CD1c-positive myeloid dendritic cell (primary cell): ENCODE measurements around the gene APCDD1.

Source experiments
- DNase-seq: peaks from one replicate; pipeline ENCODE4 v3.0.0-alpha.2; 2016; ENCODE audit errors: extremely low spot score

APCDD1 gene

GRCh38 chr18:10431680-10432079 lies 22.8 kb upstream of the APCDD1 start:
- no peak for DNase-seq

DNA sequence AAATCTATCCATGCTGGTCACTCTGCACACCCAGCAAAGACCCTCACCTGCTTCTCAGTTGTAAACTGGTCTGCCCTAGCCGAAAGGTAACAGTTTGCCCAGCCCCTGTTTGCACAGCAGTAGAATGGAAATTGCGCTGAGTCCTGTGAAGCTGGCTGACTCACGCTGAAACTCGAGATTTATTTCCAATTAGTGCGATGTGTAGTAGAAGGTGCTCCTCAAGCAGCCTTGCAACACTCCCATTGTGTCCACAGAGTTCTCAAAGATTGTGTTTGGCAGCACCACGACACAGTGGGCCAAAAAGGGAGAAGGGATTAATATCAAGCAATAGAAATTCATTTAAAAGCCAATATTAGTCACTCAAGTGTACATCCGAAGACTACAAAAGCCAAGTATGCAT lies 21.7 kb upstream of the APCDD1 start:
- DNase-seq: no peak

GRCh38 chr18:10436160-10436559 lies 18.3 kb upstream of the APCDD1 start:
- no peak for DNase-seq

DNA sequence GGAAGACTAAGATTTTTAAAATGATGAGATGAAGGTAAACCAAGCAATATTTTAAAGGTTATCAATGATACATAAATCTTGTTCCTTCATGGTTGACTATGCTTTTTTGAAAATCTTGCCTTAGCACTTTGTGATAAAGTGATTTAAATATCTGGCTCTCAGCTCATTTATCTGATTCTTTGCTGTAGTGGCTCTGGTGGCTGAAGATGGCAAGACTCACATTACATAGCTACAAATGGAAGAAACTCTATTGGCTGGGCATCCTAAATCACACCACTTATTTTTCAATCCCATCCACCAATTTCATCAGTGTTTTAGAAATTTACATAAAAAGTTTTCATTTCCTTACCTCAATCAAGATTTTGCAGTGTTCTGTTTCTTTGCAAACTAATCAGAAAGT lies 16.6 kb upstream of the APCDD1 start:
- DNase-seq: no peak

- DNase-seq: no peak
Measured at GRCh38 chr18:10439898-10440297, 14.5 kb upstream of the APCDD1 start.

- no peak for DNase-seq
Measured at GRCh38 chr18:10440884-10441283, 13.6 kb upstream of the APCDD1 start.

- no peak for DNase-seq
Measured at GRCh38 chr18:10441472-10441871, 13.0 kb upstream of the APCDD1 start.

- no peak for DNase-seq
Measured at GRCh38 chr18:10442551-10442971, 11.9 kb upstream of the APCDD1 start.

GRCh38 chr18:10443001-10443400 lies 11.4 kb upstream of the APCDD1 start:
- DNase-seq: no peak

DNA sequence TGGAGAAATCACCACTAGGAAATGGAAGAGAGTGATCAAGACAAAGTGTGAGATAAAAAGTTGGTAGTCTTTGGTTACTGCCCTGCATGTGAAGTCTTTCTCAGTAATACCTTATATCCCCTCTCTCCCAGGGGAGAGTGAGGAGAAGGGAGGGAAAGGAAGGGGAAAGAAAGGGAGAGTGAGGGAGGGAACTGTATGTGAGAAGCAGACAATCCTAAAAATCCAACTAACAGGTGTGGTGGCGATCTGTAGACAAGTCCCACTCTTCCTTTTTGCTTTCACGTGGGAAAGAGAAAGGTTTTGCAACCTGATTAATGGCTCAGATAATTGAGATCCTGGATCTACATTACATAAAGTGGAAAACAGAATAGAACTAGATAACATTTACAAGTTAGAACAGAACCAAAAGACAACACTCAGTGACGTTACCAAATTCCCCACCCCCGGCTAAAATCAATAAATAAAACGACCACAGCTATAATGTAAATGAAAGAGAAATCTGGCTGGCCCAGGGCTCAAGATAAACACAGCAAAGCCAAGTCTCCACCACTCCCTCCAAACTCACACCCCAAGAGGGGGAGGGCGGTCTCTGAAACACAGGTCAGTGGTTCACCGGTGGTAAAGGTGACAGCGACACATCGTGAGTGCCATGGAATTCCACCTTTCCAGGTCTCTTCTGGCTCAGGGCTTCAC lies 10.0 kb upstream of the APCDD1 start:
- DNase-seq: no peak

GRCh38 chr18:10449396-10449795 lies 5.0 kb upstream of the APCDD1 start:
- no peak for DNase-seq

DNA sequence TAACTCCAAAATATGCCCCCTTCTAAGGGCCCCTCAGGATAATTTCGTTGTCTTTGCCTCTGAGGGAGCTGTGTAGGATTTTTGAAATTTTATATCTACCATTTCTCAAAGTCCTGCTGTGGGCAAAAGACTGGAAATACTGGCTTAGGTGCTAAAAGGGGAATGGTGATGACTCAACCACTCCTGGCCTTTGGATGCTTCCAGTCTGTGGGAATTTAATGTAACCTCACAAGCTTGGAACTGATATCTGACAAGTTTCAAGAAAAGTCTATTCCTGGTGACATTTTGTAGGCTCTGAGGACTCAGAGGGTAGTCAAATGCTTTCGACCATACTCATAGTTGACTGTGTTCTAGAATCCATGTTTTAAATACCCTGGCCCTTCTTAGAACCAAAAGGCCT lies 3.4 kb upstream of the APCDD1 start:
- DNase-seq: no peak

DNA sequence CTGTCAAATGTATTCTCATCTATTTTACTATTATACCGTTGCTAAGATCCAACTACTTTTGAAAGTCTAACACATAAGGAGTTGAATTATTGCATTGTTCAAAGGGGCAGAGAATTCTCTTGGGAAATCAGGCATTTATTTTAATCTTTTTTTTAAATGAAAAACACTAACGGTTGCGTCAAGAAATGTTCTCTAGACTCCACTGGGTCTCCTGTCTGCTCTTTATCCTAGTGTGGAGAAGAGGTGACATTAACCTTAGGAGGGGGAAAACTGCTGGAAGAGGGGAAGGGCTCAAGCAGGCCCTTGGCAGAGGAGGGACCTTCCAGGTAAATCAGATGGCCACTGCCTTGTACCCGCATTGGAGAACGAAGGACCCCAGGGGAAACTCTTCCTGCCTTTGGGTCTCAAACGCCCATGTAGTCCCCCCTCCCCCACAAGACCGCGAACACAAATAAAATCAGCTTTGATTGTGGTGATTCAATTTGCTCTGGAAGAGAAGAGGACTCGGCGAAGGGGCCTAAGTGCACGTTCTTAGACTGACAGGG lies 1.1 kb upstream of the APCDD1 start:
- DNase-seq: no peak

GRCh38 chr18:10454681-10455557 lies 484 bp downstream of the APCDD1 start:
- DNase-seq: peak; percentile 26

GRCh38 chr18:10455726-10456453 lies 1.5 kb downstream of the APCDD1 start:
- no peak for DNase-seq

- DNase-seq: no peak
Measured at GRCh38 chr18:10456718-10457117, 2.3 kb downstream of the APCDD1 start.

GRCh38 chr18:10457128-10457527 lies 2.7 kb downstream of the APCDD1 start:
- no peak for DNase-seq

GRCh38 chr18:10457767-10458166 lies 3.3 kb downstream of the APCDD1 start:
- no peak for DNase-seq

DNA sequence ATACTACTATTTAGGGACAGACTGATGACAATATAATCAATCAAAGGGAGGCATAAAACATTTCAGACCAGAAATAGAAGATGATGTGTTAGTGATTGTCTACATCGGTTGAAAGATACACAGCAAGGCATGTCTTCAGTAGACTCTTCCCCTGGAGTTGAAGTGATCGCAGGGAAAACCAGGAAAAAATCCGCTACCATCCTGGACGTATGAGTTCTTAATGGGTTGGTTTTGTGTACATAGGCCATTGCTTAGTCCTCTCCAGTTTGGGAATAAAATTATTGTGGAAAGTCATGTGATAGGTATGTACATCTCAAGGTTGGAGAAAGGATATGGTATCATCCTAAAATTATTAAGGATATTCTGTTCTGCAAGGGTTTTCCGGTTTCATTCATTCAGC lies 4.3 kb downstream of the APCDD1 start:
- DNase-seq: no peak

- no peak for DNase-seq
Measured at GRCh38 chr18:10459587-10459986, 5.2 kb downstream of the APCDD1 start.

- DNase-seq: no peak
Measured at GRCh38 chr18:10460414-10461018, 6.1 kb downstream of the APCDD1 start.

DNA sequence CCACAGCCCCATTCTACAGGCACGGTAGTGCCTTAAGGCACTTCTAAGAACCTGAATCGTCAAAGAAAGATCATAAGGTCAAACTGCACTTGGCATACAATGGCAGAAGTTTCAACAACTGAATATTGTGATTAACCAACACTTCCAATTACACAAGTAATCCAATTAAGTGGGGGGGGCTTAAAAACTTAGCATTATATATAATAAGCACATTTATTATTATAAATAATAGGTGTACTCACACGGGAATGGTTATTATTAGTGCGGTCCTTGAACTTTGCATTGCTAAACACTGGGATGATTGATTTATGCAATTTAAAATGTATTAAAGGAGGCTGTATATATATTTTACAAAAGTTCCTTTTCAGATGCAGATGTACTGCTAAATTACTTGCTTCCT lies 7.6 kb downstream of the APCDD1 start:
- DNase-seq: no peak
